ENCODE measurements around the gene TUBB4B.

Gene TUBB4B

DNA sequence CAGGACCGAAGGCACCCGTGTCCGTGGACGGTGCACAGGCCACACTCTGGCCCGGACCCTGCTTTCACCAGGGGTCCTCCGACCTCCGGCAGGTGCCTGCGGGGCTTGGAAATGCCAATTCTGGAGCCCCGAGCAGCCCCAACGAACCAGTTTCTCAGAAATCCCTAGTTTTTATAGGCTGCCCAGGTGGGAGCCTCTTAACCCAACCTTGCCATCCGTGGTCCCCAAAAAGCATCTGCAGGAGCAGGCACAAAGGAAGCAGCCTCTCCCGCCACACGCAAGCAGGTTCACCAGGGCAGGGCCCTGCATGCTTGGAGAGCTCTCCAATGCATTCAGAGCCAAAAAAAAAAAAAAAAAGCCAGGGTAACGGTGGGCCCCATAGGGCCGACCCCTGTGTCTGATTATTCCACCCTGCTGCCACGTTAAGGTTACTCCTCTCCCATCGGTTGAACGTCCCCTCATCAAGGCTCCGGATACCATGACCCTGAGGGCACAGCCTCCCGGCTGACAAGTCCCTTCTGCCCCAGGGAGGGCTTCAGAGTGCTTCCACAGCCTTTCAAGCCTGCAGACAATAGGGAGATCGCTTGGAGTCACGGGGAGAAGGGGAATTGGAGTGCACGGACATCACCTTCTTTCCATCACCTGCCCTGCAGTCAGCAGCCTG is 39.8 kb upstream of the TUBB4B start:
- no peak for DNase-seq (ENCODE audit: insufficient read length, low spot score)
- no peak for TF ChIP-seq POLR2A (IDR thresholded peaks at IDR 0.05; ENCODE audit: low read depth, low read length)
- no peak for FAIRE-seq

DNA sequence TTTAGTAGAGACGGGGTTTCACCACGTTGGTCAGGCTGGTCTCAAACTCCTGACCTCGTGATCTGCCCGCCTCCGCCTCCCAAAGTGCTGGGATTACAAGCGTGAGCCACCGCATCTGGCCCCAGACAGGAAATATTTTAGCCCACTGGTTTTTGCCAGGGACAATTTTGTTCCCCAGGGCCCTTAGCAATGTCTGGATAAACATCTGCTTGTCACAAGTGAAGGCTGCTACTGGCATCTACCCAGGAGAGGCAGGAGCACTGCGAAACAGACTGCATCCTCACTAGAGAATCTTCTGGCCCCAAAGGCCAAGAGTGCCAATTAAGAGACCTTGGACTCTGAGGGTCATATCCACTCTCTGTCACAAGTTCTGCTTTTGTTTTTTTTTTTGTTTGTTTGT is 38.1 kb upstream of the TUBB4B start:
- no peak for TF ChIP-seq POLR2A (IDR thresholded peaks at IDR 0.05; ENCODE audit: low read depth, low read length)
- DNase-seq (ENCODE audit: insufficient read length, low spot score) = no peak
- no peak for FAIRE-seq

DNA sequence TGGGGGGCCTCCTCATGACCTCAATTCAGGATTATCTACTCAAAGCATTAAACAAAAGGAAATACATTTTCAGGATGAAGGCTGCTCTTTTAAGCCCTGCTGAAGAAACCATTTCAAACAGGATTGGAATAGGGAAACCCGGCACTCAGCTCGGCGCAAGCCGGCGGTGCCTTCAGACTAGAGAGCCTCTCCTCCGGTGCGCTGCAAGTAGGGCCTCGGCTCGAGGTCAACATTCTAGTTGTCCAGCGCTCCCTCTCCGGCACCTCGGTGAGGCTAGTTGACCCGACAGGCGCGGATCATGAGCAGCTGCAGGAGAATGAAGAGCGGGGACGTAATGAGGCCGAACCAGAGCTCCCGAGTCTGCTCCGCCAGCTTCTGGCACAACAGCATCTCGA is 36.4 kb upstream of the TUBB4B start:
- FAIRE-seq (no peak), DNase-seq (ENCODE audit: insufficient read length, low spot score) (no peak)
- TF ChIP-seq POLR2A (IDR thresholded peaks at IDR 0.05; ENCODE audit: low read depth, low read length) = no peak

DNA sequence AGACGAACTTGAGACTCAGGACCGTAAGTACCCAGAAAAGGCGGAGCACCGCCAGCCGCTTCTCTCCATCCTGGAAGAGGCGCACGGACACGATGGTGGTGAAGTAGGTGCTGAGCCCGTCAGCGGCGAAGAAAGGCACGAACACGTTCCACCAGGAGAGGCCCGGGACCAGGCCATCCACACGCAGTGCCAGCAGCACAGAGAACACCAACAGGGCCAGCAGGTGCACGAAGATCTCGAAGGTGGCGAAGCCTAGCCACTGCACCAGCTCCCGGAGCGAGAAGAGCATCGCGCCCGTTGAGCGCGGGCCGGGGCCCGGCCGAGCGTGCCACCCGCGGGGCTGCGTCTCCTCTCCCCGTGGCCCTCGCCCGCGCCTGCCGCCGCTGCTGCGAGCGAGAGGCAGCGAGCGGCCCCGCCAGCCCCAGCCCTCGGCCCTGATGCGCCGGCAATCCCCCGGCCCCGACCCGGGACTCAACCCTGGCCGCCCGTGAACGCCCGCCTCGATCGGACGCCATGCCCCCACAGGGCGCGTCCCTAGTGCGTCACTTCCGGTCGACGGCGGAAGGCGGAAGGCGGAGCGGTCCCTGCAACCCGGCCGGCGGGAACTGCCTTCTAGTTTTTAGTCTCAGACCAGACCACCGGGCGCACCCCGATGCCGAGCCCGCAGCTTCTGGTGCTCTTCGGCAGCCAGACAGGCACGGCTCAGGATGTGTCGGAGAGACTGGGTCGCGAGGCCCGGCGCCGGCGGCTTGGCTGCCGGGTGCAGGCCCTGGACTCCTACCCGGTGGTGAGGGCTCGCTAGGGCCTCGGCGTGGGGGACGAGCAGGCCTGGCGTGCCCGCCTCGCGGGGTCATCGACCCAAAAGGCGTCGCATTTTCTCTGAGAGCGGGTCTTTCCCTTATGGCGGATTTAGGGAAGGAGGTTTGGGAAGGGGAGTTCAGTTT is 35.7 kb upstream of the TUBB4B start, which contains the start of the genes NDOR1 and TMEM203:
TSS of gene NDOR1 (plus strand) at position 575 of the 944 bp plus-strand sequence. CDS start at position 653, 78 bp downstream.
TSS of gene TMEM203 (minus strand) at position 523 of the 944 bp plus-strand sequence. CDS start at position 289, 234 bp downstream.
- peak; percentile 87 for TF ChIP-seq POLR2A (IDR thresholded peaks at IDR 0.05; ENCODE audit: low read depth, low read length)
- FAIRE-seq (no peak), DNase-seq (ENCODE audit: insufficient read length, low spot score) (peak; percentile 100)

DNA sequence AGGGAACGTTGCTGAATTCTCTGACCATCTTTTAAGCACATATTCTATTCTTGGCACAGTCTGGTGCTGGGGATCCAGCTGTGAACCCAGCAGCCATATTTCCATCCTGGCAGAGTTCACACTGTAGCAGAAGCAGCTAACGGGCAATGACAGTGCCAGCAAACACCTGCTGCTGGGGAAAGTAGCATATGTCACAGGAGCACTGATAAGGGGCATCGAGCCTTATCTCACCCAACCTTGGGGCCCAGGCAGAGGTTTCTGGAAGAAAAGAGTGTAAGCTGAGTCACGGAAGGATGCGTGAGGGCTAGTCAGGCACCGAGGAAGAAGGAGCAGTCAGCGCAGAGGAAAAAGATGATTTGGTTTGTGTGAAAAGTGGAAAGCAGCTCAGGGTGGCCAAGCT is 34.5 kb upstream of the TUBB4B start:
- TF ChIP-seq POLR2A (IDR thresholded peaks at IDR 0.05; ENCODE audit: low read depth, low read length) = no peak
- DNase-seq (ENCODE audit: insufficient read length, low spot score) (no peak), FAIRE-seq (no peak)

DNA sequence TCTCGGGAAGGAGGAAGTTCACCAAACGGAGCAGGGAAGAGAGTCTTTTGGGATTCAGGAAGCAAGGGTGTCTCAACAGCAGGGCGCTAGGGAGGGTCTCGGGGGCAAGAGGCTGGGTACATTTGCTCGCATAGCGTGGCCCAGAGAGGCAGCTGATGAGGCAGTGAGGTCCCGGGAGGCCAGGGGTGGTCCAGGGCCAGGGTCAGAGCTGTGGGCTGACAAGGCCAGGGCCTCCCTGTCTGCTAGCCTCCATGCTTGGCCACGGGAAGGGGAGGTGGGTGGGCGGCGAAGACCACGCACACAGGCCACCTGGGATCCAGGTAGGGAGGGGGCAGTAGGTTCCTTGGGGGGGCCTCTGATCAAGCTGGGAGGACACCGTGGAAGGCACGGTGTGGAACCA is 29.6 kb upstream of the TUBB4B start:
- FAIRE-seq (no peak), DNase-seq (ENCODE audit: insufficient read length, low spot score) (no peak)
- TF ChIP-seq POLR2A (IDR thresholded peaks at IDR 0.05; ENCODE audit: low read depth, low read length) = no peak

DNA sequence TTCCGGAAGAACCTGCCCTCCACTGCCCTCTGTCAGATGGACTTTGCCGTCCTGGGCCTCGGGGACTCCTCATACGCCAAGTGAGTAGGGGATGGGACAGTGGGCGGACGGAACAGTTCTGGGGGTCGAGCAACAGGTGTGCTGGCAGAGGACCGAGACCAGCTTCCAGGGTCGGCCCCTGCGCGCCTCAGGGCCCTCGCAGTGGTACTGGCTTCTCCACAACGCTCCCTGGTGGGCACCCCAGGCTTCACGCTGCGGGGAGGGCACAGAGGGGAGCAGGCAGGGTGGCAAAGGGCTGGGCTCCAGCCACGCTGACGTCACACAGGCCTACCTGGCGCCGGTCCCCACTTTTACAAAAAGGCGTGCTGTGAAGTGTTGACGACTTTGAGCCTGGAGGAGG is 28.6 kb upstream of the TUBB4B start:
- no peak for DNase-seq (ENCODE audit: insufficient read length, low spot score)
- no peak for FAIRE-seq
- no peak for TF ChIP-seq POLR2A (IDR thresholded peaks at IDR 0.05; ENCODE audit: low read depth, low read length)

DNA sequence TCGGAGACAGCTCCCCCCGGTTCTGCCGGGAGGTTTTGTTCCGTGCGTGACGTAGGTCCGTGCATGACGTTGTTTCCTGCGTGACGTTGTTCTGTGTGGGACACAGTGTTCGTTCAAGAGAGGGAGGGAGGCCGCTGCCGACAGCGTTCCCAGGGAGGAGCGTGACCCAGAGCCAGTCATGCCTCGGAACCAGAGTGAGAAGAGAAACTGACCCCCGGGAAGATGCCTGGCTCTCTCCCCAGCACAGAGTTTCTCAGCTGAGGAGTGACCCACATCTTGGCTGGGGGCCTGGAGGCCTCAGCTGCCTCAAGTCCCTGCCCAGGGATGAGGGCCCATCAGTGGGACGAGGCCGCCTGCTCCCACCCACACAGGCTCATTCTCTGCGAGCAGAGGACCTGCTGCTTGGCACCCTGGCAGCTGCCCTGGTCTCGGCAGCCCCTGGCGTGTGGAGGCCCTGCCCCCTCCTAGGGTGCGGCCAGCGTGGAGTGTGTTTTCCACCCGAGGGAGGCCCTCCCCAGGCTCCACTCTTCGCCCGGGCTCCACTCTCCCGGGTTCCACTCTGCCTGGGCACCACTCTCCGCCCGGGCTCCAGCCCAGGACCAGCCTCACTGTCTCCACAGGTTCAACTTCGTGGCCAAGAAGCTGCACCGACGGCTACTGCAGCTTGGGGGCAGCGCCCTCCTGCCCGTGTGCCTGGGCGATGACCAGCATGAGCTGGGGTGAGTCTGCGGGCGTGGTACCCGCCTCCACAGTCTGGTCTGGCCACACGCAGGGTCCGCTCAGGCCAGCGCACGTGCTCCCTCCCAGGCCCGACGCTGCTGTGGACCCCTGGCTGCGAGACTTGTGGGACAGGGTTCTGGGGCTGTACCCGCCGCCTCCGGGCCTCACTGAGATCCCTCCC is 27.7 kb upstream of the TUBB4B start:
- no peak for FAIRE-seq
- TF ChIP-seq POLR2A (IDR thresholded peaks at IDR 0.05; ENCODE audit: low read depth, low read length) = no peak
- DNase-seq (ENCODE audit: insufficient read length, low spot score) = no peak

DNA sequence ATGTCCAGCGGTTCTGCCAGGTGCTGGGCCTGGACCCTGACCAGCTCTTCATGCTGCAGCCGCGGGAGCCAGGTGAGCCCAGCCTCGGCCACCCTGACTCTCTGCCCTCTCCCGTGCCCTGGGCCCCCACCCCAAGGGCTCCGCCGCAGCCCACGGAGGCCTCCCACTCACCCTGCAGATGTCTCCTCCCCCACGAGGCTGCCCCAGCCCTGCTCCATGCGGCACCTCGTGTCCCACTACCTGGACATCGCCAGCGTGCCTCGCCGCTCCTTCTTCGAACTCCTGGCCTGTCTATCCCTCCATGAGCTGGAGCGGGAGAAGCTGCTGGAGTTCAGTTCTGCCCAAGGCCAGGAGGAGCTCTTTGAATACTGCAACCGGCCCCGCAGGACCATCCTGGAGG is 26.5 kb upstream of the TUBB4B start:
- no peak for DNase-seq (ENCODE audit: insufficient read length, low spot score)
- FAIRE-seq = no peak
- TF ChIP-seq POLR2A (IDR thresholded peaks at IDR 0.05; ENCODE audit: low read depth, low read length) = no peak

DNA sequence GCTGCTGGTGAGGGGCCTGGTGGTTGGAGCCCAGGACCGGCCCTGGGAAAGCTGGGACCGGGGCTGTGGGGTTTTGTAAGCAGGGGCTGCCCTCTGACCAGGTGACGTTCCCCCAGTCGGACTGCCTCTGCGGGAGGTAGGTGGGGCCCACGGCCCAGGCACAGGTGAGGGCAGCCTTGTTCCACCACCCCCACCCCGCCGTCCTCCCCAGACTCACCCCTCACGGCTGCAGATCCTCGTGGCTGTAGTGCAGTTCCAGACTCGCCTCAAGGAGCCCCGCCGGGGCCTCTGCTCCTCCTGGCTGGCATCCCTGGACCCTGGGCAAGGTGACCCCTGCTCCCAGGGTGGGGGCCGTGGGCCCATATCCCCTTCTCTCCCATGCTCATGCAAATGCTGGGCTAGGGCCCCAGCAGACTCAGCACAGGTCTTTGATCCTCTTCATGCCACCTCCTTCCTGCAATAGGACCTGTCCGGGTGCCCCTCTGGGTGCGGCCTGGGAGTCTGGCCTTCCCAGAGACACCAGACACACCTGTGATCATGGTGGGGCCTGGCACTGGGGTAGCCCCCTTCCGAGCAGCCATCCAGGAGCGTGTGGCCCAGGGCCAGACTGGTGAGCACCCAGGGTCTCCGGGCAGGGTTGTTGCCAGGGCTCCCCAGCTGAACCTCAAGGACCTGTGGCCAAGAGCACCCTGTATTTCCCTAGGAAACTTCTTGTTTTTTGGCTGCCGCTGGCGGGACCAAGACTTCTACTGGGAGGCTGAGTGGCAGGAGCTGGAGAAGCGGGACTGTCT is 25.7 kb upstream of the TUBB4B start:
- FAIRE-seq (no peak), DNase-seq (ENCODE audit: insufficient read length, low spot score) (no peak)
- TF ChIP-seq POLR2A (IDR thresholded peaks at IDR 0.05; ENCODE audit: low read depth, low read length) = no peak

DNA sequence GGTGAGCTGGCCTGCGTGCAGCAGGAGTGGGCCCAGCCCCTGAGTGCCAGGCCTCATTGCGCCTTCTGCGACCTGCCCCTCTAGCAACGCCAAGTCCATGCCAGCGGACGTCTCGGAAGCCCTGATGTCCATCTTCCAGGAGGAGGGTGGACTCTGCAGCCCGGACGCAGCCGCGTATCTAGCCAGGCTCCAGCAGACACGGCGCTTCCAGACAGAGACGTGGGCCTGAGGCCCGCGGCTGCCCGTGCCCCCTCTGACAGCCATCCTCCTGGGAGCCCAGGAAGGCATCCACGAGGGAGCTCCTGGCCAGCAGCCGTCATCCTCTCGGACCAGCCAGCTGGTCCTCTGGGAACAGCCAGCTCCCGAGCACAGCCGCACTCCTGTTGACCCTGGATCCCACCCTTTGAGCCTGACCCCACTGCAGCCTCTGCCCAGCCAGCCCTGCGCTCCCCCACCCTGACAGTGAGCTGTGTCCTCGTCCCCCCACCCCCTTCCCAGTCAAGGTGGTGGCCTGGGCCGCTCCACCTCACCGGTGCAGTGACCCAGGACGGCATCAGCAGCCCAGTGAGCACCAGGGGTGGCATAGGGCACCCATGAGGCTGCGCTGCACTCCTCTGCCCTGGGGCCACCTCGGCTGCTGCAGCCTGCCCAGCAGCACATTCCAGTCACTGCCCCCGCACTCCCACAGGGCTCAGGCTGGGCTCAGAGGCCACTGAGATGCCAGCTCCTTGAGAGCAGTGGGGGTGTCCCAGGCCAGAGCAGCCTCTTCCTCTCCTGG is 24.7 kb upstream of the TUBB4B start:
- FAIRE-seq = no peak
- DNase-seq (ENCODE audit: insufficient read length, low spot score) = no peak
- TF ChIP-seq POLR2A (IDR thresholded peaks at IDR 0.05; ENCODE audit: low read depth, low read length) = no peak

Measured in H54 (cell line).